HG03571 (cell line): Measurements from ENCODE around the gene ATRIP.

Source experiments
- ATAC-seq: cut with Tn5 transposase; IDR thresholded peaks from one replicate; pipeline ENCODE4 v1.9.1; 2021; ENCODE audit not compliant: unreplicated experiment

Gene ATRIP

GRCh38 chr3:48422681-48423080 lies 23.9 kb upstream of the ATRIP start:
- ATAC-seq = no peak

- no peak for ATAC-seq
Observed at GRCh38 chr3:48423241-48423882, 23.2 kb upstream of the ATRIP start.

GRCh38 chr3:48423883-48424695 lies 22.4 kb upstream of the ATRIP start:
- no peak for ATAC-seq

GRCh38 chr3:48425281-48425812 lies 21.2 kb upstream of the ATRIP start:
- ATAC-seq = no peak

- no peak for ATAC-seq
Observed at GRCh38 chr3:48426401-48426909, 20.1 kb upstream of the ATRIP start.

GRCh38 chr3:48426944-48427629 lies 19.4 kb upstream of the ATRIP start:
- no peak for ATAC-seq

- no peak for ATAC-seq
Observed at GRCh38 chr3:48427630-48427962, 18.9 kb upstream of the ATRIP start.

GRCh38 chr3:48428088-48428571 lies 18.4 kb upstream of the ATRIP start:
- no peak for ATAC-seq

GRCh38 chr3:48428572-48429316 lies 17.8 kb upstream of the ATRIP start:
- ATAC-seq = no peak

GRCh38 chr3:48429317-48429959 lies 17.1 kb upstream of the ATRIP start:
- ATAC-seq = no peak

GRCh38 chr3:48429960-48430707 lies 16.4 kb upstream of the ATRIP start, which contains the start of gene PLXNB1:
Gene PLXNB1 (minus strand): TSS chr3:48430086. CDS start chr3:48424611, 5,475 bp downstream.
- no peak for ATAC-seq

GRCh38 chr3:48430708-48431101 lies 15.8 kb upstream of the ATRIP start:
- no peak for ATAC-seq

- no peak for ATAC-seq
Observed at GRCh38 chr3:48431224-48432029, 15.1 kb upstream of the ATRIP start.

GRCh38 chr3:48432411-48433371 lies 13.8 kb upstream of the ATRIP start:
- no peak for ATAC-seq

GRCh38 chr3:48433472-48434118 lies 12.9 kb upstream of the ATRIP start:
- ATAC-seq = no peak

- no peak for ATAC-seq
Observed at GRCh38 chr3:48434591-48435222, 11.8 kb upstream of the ATRIP start.

- ATAC-seq = no peak
Observed at GRCh38 chr3:48435223-48435595, 11.3 kb upstream of the ATRIP start.
